Lower leg skin (tissue), 3 donors: ENCODE measurements around the gene DPEP2.
"Not testable (repeated sequence)": the region's sequence is repeated elsewhere in the genome, so short reads cannot be mapped to it uniquely, and the experiment has no call there.

Experiments
- POLR2A ChIP-seq, 2 donors: fragments of 450-650 bp; IDR thresholded peaks; one replicate each; pipeline ENCODE4 v1.6.1; 2016 to 2017; ENCODE audit warnings: antibody characterized with exemption in 2 of 2, mild to moderate bottlenecking in 1 of 2, moderate library complexity in 1 of 2
- TF ChIP-seq, protein P1 (sequence below), 3 donors: fragments of 450-650 bp; IDR thresholded peaks; one replicate each; pipeline ENCODE4 v1.5.1; 2016; ENCODE audit warnings: antibody characterized with exemption in 3 of 3, mild to moderate bottlenecking in 3 of 3, moderate library complexity in 2 of 3

DNA sequence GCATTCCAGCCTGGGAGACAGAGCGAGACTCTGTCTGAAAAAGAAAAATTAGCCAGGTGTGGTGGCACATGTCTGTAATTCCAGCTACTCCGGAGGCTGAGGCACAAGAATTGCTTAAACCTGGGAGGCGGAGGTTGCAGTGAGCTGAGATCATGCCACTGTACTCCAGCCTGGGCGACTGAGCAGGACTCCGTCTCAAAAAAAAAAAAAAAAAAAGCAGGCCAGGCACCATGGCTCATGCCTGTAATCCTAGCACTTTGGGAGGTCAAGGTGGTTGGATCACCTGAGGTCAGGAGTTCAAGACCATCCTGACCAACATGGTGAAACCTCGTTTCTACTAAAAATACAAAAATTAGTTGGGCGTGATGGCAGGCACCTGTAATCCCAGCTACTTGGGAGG is 27.0 kb downstream of the DPEP2 start:
- TF ChIP-seq, protein P1, sequence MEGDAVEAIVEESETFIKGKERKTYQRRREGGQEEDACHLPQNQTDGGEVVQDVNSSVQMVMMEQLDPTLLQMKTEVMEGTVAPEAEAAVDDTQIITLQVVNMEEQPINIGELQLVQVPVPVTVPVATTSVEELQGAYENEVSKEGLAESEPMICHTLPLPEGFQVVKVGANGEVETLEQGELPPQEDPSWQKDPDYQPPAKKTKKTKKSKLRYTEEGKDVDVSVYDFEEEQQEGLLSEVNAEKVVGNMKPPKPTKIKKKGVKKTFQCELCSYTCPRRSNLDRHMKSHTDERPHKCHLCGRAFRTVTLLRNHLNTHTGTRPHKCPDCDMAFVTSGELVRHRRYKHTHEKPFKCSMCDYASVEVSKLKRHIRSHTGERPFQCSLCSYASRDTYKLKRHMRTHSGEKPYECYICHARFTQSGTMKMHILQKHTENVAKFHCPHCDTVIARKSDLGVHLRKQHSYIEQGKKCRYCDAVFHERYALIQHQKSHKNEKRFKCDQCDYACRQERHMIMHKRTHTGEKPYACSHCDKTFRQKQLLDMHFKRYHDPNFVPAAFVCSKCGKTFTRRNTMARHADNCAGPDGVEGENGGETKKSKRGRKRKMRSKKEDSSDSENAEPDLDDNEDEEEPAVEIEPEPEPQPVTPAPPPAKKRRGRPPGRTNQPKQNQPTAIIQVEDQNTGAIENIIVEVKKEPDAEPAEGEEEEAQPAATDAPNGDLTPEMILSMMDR (IDR thresholded peaks at IDR 0.05), result not testable (repeated sequence)
- TF ChIP-seq POLR2A (IDR thresholded peaks at IDR 0.05), result not testable (repeated sequence)
